ENCODE results near the gene ITPR2.

The ITPR2 gene

DNA sequence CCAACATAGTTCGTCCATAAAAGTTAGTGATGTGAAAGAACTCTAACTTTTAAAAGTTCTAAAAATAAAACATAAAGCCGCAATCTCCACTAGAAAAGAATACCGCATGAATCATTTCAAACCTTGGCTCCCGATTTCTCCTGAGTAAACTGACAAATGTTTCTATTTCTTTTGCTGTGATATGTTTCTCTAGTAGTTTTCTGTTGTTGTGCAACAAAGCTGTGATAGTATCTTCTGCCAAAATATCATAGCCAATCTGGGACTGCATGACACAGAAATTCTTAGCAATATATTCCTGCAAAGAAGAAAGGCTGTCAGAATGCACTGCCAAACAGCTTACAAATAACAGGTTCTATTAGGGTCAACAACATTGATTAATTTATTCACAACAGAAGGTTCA is 174.0 kb downstream of the ITPR2 start:
- TF ChIP-seq, protein P1, sequence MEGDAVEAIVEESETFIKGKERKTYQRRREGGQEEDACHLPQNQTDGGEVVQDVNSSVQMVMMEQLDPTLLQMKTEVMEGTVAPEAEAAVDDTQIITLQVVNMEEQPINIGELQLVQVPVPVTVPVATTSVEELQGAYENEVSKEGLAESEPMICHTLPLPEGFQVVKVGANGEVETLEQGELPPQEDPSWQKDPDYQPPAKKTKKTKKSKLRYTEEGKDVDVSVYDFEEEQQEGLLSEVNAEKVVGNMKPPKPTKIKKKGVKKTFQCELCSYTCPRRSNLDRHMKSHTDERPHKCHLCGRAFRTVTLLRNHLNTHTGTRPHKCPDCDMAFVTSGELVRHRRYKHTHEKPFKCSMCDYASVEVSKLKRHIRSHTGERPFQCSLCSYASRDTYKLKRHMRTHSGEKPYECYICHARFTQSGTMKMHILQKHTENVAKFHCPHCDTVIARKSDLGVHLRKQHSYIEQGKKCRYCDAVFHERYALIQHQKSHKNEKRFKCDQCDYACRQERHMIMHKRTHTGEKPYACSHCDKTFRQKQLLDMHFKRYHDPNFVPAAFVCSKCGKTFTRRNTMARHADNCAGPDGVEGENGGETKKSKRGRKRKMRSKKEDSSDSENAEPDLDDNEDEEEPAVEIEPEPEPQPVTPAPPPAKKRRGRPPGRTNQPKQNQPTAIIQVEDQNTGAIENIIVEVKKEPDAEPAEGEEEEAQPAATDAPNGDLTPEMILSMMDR (conservative IDR thresholded peaks at IDR 0.05; ENCODE audit: low read depth, low read length), result no peak
- DNase-seq (ENCODE audit: low read depth), result no peak
- H3K4me3 ChIP-seq (ENCODE audit: low read length), result no peak overlapping the region

DNA sequence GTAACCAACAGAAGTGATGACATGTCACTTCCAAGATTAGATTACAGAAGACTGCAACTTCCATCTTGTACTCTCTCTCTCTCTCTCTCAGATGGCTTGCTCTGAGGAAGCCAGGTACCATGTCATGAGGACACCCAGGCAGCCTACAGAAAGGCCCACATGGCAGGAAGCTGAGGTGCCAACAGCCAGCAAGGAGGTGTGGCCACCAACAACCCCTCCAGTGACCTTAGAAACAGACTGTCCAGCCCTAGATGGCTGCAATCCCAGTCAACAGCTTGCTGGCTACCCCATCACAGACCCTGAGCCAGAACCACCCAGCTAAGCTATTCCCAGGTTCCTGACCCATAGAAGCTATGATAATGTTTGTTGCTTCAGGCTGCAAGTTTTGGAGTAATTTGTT is 178.4 kb downstream of the ITPR2 start:
- H3K4me3 ChIP-seq (ENCODE audit: low read length), result no peak overlapping the region
- TF ChIP-seq, protein P1 (conservative IDR thresholded peaks at IDR 0.05; ENCODE audit: low read depth, low read length), result no peak
- DNase-seq (ENCODE audit: low read depth), result no peak

DNA sequence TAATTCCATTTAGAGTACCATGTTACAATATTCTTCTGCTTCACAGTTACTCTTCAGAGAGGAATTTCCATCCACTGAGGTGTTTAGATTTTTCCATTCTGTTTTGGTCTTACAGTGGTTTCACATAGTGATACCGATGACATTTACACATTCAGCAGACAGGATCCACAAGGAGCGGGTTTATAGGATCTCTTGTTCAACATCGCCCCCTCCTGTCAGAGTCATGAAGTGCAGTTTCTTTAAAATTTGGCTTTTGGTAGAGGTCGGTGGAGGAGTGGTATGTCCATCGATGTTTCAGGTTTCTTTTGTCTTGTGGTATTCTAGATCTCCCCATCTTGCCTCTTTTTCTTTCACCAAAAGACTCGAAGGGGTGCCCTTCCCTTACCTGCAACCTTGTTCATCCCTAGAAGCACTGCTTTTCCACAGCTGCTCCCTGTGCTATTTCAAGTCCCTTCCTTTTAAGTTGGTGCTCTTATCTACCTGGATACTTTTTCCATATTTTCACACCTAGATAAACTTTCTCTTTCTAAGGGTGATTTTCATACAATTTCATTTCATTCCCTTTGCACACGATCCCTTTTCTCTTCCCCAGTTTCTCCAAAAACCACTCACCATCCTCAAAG is 181.3 kb downstream of the ITPR2 start:
- no peak overlapping the region for H3K4me3 ChIP-seq (ENCODE audit: low read length)
- no peak for DNase-seq (ENCODE audit: low read depth)
- TF ChIP-seq, protein P1 (conservative IDR thresholded peaks at IDR 0.05; ENCODE audit: low read depth, low read length), result peak; percentile 84

DNA sequence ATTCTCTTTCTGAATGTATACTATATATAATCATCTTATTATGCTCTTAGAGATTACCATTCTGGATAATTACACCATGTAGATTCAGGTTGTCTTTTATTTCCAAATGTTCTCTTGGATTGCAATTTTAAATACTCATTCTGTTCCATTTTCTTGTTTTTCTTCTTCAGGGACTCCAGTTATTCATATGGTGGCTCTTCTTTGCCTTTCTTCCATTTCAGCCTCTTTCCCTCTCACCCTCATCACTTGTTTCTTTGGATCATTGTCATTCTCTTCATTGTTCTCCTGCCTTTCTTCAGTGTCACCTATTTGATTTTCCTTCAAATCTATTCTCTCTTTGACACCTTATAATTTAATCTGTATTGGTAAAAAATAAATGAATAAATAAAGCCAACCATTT is 182.0 kb downstream of the ITPR2 start:
- no peak for DNase-seq (ENCODE audit: low read depth)
- TF ChIP-seq, protein P1 (conservative IDR thresholded peaks at IDR 0.05; ENCODE audit: low read depth, low read length), result no peak
- no peak overlapping the region for H3K4me3 ChIP-seq (ENCODE audit: low read length)

DNA sequence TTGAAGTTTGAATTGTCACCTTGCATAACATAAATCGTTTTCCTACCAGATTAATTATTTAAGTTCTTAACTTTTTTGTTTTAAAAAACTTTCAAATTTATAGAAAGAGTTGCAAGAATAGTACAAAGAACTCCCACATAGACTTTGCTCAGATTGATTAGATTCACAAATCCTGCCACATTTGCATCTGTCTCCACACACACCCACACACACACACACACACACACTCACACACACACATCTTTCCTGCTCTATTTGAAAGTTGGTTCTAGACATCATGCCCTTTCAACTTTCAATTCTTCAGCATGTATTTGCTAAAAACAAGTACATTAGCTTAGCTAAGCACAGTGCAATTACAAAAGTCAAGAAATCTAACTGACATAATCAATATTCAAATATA is 184.0 kb downstream of the ITPR2 start:
- DNase-seq (ENCODE audit: low read depth), result no peak
- no peak overlapping the region for H3K4me3 ChIP-seq (ENCODE audit: low read length)
- TF ChIP-seq, protein P1 (conservative IDR thresholded peaks at IDR 0.05; ENCODE audit: low read depth, low read length), result no peak

DNA sequence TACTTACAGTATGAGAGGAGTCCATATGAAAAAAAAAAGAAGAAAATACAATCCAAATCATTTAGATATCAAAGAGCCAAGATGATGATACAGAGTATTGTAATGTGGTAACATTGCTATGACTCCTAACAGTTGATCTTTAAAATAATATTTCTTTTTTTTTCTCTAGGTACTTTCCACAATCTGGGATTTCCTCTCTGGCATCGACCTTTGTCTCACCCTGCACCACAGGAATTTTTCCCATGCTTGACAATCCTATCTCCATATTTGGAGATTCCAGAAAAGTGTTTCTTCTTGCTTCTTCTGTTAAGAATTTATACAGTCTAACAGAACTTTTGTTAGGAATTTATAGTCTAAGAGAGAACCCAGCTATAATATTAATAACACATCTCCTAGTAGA is 184.4 kb downstream of the ITPR2 start:
- TF ChIP-seq, protein P1 (conservative IDR thresholded peaks at IDR 0.05; ENCODE audit: low read depth, low read length), result no peak
- no peak overlapping the region for H3K4me3 ChIP-seq (ENCODE audit: low read length)
- DNase-seq (ENCODE audit: low read depth), result peak; percentile 61

DNA sequence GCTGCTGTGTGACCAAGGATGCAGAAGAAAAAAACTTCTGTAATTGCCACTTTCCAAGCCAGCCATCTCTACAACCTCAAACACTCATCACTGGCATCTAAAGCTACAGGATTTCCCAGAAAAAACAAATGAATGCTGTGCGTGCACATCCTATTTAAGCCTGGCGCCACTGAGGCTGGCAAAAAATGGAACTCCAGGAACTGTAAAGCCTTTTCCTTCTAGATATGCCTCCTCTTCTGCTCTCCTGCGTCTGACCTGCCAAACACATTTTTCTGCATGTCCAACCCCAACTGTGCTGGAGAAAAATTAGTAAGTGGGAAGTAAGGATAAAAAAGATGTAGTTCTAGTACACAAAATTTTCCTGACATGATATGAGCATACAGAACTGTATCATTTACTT is 184.9 kb downstream of the ITPR2 start:
- DNase-seq (ENCODE audit: low read depth), result no peak
- TF ChIP-seq, protein P1 (conservative IDR thresholded peaks at IDR 0.05; ENCODE audit: low read depth, low read length), result no peak
- no peak overlapping the region for H3K4me3 ChIP-seq (ENCODE audit: low read length)

Data from retinal pigment epithelial cell (primary cell).